Glutamatergic neuron (in vitro differentiated cells): ENCODE measurements around the gene INSYN1. TPM values are rescaled to one million over a fixed set of nuclear protein-coding genes. Genes with fewer than 3 reads are reported as not detected.

Experiments used
- DNase-seq: peaks from one replicate; pipeline ENCODE4 v3.0.0; 2022
- H3K27ac Mint-ChIP-seq: one replicate; pipeline ENCODE4 v1.8.0; 2020; ENCODE audit warnings: mild to moderate bottlenecking, mixed read lengths, inconsistent platforms; ENCODE audit not compliant: unreplicated experiment
- H3K27me3 Mint-ChIP-seq: one replicate; pipeline ENCODE4 v1.8.0; 2020; ENCODE audit warnings: mild to moderate bottlenecking, moderate library complexity, mixed read lengths, inconsistent platforms; ENCODE audit not compliant: unreplicated experiment
- H3K36me3 Mint-ChIP-seq: one replicate; pipeline ENCODE4 v1.8.0; 2020; ENCODE audit warnings: mild to moderate bottlenecking, mixed read lengths, inconsistent platforms; ENCODE audit not compliant: unreplicated experiment
- H3K4me1 Mint-ChIP-seq: one replicate; pipeline ENCODE4 v1.8.0; 2020; ENCODE audit warnings: mild to moderate bottlenecking, low read depth, mixed read lengths, inconsistent platforms; ENCODE audit not compliant: unreplicated experiment
- H3K4me3 Mint-ChIP-seq: one replicate; pipeline ENCODE4 v1.8.0; 2020; ENCODE audit warnings: mild to moderate bottlenecking, mixed read lengths, inconsistent platforms; ENCODE audit not compliant: unreplicated experiment
- H3K9me3 Mint-ChIP-seq: one replicate; pipeline ENCODE4 v1.8.0; 2020; ENCODE audit warnings: mild to moderate bottlenecking, moderate library complexity, mixed read lengths, inconsistent platforms; ENCODE audit not compliant: unreplicated experiment
- total RNA-seq: library from RNA; stranded (reverse); fragmentation: NEBNext Ultra II Directional; extraction: Animal tissue kit (Norgen Biotek cat#: 25700); gene quantifications from one replicate; pipeline ENCODE4 v1.2.1, GENCODE V29; 2021; ENCODE audit not compliant: unreplicated experiment
- TF ChIP-seq, protein P1 (sequence below): fragments of 200-600 bp; sonication (generic); IDR thresholded peaks from one replicate; pipeline ENCODE4 v1.5.0; 2021; ENCODE audit not compliant: partially characterized antibody, unreplicated experiment

INSYN1 gene
- total RNA-seq, 1 donor from 2014 or later: 86.6 TPM

DNA sequence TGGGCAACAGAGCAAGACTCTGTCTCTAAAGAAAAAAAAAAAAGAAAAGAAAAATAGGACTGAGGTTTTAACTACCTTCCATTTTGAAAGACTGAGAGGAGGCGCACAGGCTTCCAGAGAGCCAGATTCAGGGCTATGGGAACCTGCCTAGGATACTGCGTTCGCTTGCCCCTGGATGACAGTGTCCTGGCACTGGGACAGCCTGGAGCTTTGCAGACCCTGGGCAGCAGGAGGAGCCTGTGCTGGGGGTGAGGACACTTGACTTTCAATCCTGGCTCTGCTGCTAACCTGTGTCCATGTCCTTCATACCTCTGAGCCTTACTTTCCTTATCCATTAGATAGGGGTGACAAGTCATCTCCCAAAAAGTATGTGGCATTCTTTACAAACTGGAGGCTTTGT lies 37.7 kb downstream of the INSYN1 start:
- Mint-ChIP-seq H3K27ac (no peak overlapping the region), H3K4me1 (peaks cover 12% of the 10 kb centered on the region), H3K36me3 (no peaks in the 10 kb centered on the region), H3K4me3 (no peak overlapping the region), H3K9me3 (peaks cover 7% of the 10 kb centered on the region), H3K27me3 (no peaks in the 10 kb centered on the region)
- TF ChIP-seq, protein P1, sequence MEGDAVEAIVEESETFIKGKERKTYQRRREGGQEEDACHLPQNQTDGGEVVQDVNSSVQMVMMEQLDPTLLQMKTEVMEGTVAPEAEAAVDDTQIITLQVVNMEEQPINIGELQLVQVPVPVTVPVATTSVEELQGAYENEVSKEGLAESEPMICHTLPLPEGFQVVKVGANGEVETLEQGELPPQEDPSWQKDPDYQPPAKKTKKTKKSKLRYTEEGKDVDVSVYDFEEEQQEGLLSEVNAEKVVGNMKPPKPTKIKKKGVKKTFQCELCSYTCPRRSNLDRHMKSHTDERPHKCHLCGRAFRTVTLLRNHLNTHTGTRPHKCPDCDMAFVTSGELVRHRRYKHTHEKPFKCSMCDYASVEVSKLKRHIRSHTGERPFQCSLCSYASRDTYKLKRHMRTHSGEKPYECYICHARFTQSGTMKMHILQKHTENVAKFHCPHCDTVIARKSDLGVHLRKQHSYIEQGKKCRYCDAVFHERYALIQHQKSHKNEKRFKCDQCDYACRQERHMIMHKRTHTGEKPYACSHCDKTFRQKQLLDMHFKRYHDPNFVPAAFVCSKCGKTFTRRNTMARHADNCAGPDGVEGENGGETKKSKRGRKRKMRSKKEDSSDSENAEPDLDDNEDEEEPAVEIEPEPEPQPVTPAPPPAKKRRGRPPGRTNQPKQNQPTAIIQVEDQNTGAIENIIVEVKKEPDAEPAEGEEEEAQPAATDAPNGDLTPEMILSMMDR: no peak
- DNase-seq: no peak

DNA sequence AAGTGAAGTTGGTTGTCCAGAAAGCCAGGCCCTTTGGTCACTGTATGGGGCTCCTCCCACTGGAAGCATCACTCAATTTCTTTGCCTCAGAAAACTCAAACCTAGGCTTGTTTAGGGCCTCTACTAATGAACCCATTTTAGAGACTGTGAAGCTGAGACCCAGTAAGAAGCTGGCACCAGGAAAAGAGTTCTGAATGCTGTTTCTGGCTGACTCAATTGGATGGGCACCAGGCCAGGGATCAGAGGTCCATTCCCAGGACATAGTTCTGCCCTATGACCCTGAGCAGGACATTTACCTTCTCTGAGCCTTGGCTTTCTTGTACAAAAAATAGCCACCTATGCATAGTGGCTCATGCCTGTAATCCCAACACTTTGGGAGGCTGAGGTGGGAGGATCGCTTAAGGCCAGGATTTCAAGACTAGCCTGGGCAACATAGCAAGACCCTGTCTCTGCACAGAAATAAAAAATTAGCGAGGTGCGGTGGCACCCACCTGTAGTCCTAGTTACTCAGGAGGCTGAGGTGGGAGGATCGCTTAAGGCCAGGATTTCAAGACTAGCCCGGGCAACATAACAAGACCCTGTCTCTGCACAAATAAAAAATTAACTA lies 38.4 kb downstream of the INSYN1 start:
- DNase-seq: no peak
- peaks cover 6% of the 10 kb centered on the region for H3K9me3 Mint-ChIP-seq
- no peaks in the 10 kb centered on the region for H3K36me3 Mint-ChIP-seq
- no peak overlapping the region for H3K27ac Mint-ChIP-seq
- no peaks in the 10 kb centered on the region for H3K27me3 Mint-ChIP-seq
- no peak overlapping the region for H3K4me3 Mint-ChIP-seq
- TF ChIP-seq, protein P1: no peak
- peaks cover 9% of the 10 kb centered on the region for H3K4me1 Mint-ChIP-seq

DNA sequence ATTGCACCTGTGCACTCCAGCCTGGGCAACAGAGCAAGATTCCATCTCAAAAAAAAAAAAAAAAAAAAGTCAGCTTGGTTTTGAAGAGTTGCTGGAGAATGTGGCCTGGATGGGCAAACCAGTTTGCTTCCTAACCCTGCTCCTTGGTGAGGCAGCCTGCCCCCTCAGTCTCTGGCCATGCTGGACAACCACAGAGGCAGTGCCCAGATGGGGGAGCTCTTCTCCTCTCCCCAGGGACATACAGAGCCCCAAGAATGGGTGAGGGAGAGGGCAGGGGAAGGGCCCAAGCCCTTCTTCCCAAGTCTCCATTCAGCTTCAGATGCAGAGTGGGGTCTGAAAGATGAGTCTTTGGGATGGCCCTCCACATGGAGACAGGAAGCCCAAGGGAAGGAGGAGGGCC lies 41.0 kb downstream of the INSYN1 start:
- peaks cover 3% of the 10 kb centered on the region for H3K27me3 Mint-ChIP-seq
- H3K4me1 Mint-ChIP-seq: no peaks in the 10 kb centered on the region
- DNase-seq: no peak
- H3K27ac Mint-ChIP-seq: no peak overlapping the region
- peaks cover 8% of the 10 kb centered on the region for H3K36me3 Mint-ChIP-seq
- TF ChIP-seq, protein P1: no peak
- peaks cover 9% of the 10 kb centered on the region for H3K9me3 Mint-ChIP-seq
- no peak overlapping the region for H3K4me3 Mint-ChIP-seq

DNA sequence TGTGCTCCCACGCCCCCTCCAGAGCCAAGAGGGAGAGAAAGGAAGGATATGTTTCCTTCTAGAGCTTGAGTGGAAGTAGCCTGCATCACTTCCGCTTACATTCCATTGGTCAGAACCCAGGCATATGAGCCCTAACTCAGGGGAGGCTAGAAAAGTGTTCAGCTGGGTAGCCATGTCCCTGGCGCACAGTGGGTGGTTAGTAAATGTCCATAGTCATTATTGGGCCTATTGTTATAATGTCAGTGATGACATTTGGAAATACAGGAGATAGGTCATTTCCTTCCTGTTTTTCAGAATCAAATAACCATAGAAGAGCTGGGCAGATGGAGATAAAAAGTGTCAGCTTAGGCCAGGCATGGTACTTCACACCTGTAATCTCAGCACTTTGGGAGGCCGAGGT lies 41.6 kb downstream of the INSYN1 start:
- no peak for DNase-seq
- no peak overlapping the region for H3K27ac Mint-ChIP-seq
- TF ChIP-seq, protein P1: no peak
- H3K36me3 Mint-ChIP-seq: peaks cover 8% of the 10 kb centered on the region
- peaks cover 3% of the 10 kb centered on the region for H3K27me3 Mint-ChIP-seq
- no peaks in the 10 kb centered on the region for H3K4me1 Mint-ChIP-seq
- peaks cover 9% of the 10 kb centered on the region for H3K9me3 Mint-ChIP-seq
- no peak overlapping the region for H3K4me3 Mint-ChIP-seq

DNA sequence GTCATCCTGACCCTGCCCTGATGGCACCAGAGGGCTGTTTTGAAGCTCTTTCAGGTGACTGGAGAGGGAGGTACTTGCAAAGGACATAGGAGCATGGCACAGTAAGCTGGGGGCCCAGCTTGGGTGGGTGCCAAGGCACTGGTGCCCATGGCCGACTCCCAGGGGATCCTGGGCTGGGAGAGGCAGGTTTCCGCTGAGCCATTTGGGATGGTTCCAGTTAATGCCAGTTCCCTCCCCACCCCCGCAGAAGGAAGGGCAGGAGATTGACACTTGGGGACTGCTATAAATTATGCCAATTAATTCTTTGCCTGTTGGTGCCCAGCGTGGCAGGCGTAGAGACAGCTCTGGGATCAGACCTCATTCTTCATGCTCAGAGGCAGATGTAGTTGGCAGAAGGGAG lies 42.8 kb downstream of the INSYN1 start:
- Mint-ChIP-seq H3K9me3 (peaks cover 12% of the 10 kb centered on the region), H3K27ac (no peak overlapping the region), H3K36me3 (peaks cover 8% of the 10 kb centered on the region), H3K4me3 (no peak overlapping the region), H3K27me3 (peaks cover 5% of the 10 kb centered on the region), H3K4me1 (no peaks in the 10 kb centered on the region)
- TF ChIP-seq, protein P1: no peak
- no peak for DNase-seq
